Measurements from ENCODE around the gene SAXO2.
"Not testable (repeated sequence)": the region's sequence is repeated elsewhere in the genome, so short reads cannot be mapped to it uniquely, and the experiment has no call there.

The SAXO2 gene

DNA sequence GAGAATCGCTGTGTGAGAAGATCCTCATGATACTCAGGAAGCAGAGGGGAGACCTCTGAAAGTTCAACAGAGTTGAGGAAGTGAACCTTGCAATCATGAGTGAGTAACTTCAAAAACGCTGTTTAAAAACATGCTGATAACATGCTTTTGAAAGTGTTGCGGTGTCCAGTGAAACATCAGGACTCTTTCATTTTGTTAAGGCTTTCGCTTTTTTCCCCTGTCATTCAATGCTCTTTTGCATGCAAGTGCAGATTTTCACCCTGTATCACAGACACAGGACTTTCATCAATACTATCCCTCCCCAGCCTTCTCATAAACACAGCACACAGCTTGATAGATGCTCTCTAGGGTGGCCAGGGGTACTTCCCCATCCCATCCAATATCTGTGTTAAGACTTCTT, 23.9 kb downstream of the SAXO2 start:
- not testable (repeated sequence) for DNase-seq (ENCODE audit: low read depth)

DNA sequence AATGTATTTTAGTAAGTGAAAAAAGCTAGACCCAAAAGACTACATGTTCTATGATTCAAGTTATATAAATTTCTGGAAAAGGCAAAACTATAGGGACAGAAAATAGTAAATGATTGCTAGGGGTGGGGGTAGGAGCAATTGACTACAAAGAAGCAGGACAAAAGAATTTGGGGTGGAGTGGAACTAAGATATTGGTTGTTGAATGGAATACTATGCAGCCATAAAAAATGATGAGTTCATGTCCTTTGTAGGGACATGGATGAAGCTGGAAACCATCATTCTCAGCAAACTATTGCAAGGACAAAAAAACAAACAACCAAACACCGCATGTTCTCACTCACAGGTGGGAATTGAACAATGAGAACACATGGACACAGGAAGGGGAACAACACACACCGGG, 25.6 kb downstream of the SAXO2 start:
- not testable (repeated sequence) for DNase-seq (ENCODE audit: low read depth)

DNA sequence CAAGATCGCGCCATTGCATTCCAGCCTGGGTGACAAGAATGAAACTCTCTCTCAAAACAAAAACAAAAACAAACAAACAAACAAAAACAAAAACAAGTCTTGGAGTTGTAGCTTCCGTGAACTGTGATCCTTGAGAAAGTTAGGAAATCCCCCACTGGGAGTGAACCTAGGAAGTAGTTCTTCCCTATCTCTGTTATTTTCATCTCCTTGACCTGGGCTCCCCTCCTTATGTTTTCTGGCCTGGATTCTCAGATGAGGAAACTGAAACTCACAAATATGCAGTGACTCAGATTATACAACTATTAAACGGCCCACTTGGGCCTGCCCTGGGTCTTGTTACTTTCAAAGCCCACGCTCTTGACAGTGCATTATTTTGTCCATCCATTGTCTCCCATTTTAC, 29.7 kb downstream of the SAXO2 start:
- DNase-seq (ENCODE audit: low read depth): no peak

DNA sequence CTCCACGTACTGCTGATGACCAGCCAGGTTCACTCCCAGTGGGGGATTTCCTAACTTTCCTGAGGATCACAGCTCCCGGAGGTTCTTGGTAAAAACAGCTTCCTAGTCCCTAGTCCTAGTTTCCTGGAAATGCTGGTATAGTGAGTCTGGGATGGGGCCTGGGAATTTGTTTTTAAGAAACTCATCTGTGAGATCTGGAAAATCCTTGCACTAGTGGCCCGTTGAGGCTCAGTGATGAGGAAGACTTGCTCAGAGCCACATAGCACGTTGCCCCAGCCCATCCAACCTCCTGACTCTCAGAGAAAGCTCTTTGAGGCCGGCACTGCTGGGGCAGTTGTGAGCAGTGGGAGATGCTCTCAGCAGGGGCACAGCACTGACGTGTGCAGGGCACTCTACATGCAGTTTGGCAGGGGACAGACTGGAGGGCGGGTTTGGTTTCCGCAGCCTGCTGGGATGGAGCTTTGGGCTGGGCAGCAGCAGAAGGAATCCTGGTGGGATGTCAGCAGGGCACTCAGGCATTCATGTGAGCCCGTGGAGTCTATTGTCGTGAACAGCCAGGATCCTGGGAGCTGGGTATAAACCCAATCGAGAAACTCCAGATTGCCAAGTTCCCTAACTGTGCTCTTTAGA, 31.6 kb downstream of the SAXO2 start:
- no peak for DNase-seq (ENCODE audit: low read depth)

DNA sequence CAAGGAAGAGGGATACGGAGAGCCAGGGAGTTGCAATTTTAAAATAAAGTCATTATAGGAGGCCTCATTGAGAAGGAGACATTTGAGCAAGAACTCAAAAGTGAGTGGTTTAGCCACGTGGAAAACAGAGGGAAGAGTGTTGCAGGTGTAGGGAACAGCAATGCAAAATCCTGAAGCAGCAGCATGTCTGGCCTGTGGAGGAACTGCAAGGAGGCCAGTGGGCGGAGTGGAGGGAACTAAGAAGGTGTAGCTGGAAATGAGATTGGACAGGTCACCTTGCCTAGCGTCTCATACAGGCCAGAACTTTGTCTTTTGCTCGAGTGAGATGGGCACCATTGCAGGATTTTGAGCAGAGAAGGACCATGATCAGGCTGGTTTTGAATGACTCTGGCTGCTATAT, 34.9 kb downstream of the SAXO2 start:
- no peak for DNase-seq (ENCODE audit: low read depth)

DNA sequence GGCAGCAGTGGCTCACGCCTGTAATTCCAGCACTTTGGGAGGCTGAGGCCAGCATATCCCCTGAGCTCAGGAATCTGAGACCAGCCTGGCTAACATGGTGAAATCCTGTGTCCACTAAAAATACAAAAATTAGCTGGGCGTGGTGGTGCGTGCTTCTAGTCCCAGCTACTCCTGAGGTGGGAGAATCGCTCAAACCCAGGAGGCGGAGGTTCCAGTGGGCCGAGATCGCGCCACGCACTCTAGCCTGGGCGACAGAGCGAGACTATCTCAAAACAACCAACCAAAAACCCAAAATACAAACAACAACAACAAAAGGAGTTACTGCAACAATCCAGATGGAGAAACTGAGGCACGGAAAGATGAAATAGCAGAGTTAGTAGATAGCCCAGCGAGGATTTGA, 35.4 kb downstream of the SAXO2 start:
- no peak for DNase-seq (ENCODE audit: low read depth)

DNA sequence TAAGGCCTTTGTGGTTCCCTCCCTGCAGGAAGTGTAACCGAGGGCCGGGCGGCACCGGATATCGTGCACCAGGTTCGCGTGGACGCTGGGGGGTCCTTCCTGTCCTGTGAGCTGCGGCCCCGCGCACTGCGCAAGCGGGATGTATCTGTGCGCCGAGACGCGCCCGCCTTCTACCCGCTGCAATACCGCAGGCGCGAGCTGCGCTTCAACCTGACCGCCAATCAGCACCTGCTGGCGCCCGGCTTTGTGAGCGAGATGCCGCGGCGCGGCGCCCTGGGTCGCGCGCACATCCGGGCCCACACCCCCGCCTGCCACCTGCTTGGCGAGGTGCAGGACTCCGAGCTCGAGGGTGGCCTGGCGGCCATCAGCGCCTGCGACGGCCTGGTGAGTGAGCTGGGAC, 35.9 kb downstream of the SAXO2 start:
- DNase-seq (ENCODE audit: low read depth): peak; percentile 54

DNA sequence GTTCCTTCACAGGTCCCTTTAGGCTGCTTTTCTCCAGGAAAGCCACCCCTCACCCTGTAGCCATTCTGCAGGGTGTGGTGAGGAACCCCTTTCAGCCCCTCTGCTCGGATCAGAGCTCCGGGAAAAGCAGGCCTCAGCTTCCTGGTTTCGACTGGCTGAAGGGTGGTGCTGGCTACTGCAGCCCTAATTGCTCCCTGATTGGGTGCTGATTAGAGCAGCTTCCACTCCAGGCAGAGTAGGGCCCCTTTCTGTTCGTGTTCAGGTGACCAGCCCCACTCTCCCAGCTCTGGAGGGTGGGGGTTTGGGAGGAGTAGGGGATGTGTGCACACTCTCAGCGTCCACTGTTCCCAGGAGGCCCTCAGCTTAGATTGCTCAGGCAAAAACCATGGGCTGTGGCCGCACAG, 36.9 kb downstream of the SAXO2 start:
- not testable (repeated sequence) for DNase-seq (ENCODE audit: low read depth)

DNA sequence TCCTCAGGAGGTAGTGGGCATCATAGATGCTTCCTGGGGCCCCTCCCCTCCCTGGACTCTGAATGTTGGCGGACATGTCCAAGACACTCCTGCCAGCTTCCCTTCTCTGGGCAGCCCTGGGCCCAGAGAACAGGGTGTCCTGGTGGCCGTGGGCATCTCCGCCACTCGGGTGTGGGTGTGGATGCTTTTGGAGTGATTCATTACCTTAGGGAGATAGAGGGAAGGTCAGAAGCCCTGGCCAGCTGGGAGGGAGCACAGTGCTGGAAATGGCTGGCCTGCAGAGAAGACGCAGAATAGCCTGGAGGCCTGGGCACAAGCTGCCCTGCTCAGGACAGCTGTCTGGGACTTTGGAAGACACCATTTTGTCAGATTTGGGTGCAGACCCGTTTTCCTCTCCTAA, 37.7 kb downstream of the SAXO2 start:
- not testable (repeated sequence) for DNase-seq (ENCODE audit: low read depth)

DNA sequence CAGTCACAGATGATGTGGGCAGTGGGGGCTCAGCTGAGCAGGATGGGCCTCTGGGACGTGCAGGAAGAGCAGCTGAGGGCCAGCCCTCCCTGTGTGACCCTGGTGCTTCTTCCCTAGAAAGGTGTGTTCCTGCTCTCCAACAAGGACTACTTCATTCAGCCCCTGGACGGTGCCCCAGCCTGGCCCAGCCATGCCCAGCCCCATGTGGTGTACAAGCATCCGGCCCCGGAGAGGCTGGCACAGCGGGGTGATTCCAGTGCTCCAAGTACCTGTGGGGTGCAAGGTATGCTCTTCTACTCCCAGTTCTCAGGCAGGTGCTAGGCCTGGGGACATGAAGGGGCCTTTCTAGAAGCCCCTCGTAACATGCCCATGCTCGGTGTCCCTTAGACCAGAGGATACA, 38.3 kb downstream of the SAXO2 start:
- DNase-seq (ENCODE audit: low read depth): no peak

DNA sequence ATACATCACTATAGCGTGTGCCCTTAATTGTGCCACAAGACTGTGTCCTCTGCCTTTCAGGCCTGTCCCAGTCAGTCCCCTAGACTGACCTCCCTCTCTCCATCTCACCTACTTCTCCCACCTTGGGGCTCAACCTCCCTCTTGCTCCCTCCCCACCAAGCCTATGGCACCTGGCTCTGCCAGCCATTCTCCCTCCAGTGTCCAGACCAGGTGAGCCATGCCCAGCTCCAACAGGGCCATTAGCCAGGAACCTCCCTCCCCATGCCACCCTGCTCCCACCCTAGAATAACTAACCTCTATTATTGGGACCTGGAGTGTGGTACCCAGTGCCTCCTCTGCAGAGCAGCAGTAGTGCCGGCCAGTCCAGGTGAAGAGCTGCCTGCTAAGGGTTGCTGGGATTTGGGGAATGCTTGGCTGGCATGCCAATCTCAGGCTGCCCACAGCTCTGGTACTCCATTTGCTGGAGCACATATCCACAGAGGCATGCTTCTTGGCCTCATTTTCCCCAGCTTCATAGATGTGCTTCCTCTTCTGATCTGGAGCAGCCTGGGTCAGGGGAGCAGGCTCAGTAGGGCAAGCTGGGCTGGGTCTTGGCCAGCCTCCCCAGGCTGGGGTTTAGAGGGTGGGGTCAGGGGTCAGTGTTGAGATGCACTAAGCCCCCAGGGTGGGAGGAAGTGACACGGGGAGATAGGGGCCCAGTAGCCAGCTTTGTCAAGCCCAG, 38.8 kb downstream of the SAXO2 start:
- DNase-seq (ENCODE audit: low read depth): no peak

DNA sequence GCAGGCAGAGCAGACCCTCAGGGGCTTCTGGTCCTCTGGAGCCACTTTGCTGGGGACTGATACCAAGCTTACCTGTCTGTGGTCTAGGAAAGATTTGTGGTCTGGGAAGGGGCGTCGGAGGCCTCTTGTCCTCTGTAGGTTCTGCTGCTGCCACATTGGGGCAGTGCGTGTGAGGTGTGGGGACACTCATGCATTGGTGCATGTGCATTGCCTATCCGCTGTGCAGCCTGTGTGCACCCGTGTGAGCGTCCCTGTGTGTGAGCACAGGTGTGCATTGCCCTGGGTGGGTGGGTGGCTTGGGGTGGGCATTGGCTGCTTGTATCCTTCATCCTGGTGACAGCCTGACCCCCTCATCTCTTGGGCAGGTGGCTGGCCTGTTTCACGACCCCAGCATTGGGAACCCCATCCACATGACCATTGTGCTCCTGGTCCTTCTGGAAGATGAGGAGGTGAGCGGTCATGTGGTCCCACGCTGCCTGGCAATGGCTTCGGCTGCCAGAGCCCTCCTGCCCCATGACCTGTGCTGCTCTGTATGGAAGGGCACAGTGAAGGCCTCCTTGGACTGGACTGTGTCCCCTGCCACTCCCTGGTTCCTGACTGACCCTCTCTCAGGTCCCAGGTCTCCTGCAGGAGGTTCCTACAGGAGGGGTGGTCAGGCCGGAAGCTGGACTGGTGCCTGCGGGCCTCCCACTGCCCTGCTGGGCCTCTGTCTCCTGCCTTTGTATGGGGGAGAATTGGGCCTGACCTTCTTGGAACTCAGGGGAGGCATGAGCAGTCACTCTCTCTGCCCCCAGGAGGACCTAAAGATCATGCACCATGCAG, 41.5 kb downstream of the SAXO2 start:
- no peak for DNase-seq (ENCODE audit: low read depth)

DNA sequence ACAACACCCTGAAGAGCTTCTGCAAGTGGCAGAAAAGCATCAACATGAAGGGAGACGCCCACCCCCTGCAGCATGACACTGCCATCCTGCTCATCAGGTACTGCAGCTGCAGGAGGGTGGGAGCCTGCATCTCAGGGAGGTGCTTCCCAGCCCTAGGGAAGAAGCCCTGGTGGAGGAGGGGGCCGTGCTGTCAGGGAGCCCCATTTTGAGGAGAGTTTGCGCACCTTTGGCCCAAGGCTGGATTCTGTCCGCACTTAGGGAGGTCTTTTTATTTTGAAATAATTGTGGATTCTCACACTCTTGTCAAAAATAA, 42.1 kb downstream of the SAXO2 start:
- no peak for DNase-seq (ENCODE audit: low read depth)

DNA sequence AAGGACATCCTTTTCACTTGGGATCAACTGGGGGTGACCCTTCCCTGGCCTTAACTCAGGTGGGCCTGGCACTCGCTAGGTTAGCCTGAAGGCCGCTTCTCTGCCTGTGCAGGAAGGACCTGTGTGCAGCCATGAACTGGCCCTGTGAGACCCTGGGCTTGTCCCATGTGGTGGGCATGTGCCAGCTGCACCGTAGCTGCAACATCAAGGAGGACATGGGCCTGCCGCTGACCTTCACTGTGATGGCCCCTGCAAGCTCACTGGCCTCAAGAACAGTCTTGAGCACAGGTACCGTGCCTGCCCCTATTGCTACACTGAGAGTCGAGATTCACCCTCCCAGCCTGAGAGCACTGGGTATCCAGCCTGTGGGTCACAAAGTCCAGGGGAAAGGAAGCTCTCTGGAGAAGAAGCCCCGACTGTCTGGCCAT, 43.0 kb downstream of the SAXO2 start:
- DNase-seq (ENCODE audit: low read depth): no peak

DNA sequence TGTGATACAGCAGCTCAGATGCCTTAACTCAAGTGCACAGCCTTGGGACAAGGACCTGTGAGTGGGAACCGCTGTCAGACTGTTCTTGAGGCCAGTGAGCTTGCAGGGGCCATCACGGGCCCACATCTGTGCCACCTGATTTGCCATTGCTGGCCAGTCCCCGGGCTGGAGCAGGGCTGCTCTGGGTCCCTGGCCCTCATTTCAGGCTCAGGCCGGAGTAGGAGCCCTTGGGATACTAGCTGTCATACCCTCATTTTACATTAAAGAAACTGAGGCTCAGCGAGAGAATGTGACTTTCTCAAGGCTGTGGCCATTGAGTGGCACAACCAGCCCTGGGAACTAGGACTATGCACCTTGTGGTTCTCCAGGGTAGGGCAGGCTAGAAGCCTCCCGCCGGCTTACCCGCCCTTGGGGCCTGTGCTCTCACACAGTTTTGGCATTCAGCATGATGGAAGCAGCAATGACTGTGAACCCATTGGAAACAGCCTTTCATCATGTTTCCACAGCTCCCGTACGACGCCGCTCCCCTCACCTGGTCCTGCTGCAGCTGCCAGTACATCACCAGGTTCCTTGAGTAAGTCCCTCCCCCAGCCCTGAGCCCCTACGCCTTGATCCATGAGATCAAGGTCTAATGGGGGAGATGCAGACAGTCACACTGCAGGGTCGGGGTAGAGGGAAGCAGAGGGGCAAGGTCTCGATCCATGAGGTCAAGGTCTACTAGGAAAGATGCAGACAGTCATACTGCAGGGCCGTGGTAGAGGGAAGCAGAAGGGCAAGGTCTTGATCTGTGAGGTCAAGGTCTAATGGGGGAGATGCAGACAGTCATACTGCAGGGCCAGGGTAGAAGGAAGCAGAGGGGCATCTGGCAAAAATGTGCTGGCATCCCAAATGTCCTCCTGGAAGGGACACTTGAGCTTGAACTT, 44.4 kb downstream of the SAXO2 start:
- no peak for DNase-seq (ENCODE audit: low read depth)

DNA sequence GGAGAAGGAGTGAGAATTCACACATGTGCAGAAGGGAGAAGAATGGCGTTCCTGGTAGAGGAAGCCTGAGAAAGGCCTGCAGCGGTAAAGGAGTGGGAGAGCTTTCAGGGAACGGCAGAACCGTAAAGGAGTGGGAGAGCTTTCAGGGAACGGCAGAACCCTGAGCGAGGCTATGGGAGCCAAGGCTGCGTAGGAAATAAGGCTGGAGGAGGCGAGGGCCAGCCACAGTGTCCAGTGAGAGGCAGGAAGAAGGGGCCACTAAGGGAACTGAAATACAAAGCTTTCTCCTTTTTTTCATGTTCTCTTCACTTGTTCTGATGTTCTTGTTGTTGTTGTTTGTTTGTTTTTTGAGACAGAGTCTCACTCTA, 45.1 kb downstream of the SAXO2 start:
- no peak for DNase-seq (ENCODE audit: low read depth)

DNA sequence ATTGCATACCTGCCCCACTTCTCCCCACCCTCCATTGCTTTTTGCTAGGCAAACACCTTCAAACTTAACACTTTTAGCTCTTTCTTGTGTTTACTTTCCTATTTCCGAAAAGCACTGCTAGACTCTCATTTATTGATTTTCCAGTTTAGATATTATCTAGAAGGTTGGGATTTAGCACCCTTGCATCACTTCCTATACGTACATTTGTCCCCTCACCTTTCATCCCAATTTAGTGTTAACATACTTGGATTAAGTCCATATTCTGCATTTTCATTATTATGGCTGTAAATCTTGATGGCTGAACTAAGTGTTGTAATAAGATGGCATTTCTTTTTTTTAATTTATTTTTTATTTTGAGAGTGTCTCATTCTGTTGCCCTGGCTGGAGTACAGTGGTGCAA, 47.2 kb downstream of the SAXO2 start:
- no peak for DNase-seq (ENCODE audit: low read depth)

DNA sequence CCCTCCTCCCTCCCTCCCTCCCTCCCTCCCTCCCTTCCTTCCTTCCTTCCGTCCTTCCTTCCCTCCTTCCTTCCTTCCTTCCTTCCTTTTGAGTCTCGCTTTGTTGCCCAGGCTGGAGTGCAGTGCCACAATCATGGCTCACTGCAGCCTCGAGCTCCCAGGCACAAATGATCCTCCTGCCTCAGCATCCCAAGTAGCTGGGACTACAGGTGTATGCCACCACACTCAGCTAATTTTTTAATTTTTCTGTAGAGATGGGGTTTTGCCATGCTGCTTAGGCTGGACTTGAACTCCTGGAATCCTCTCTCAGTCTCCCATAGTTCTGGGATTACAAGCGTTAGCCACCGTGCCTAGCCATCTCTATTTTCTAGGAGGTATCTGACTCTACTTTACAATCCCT, 48.7 kb downstream of the SAXO2 start:
- DNase-seq (ENCODE audit: low read depth): not testable (repeated sequence)

DNA sequence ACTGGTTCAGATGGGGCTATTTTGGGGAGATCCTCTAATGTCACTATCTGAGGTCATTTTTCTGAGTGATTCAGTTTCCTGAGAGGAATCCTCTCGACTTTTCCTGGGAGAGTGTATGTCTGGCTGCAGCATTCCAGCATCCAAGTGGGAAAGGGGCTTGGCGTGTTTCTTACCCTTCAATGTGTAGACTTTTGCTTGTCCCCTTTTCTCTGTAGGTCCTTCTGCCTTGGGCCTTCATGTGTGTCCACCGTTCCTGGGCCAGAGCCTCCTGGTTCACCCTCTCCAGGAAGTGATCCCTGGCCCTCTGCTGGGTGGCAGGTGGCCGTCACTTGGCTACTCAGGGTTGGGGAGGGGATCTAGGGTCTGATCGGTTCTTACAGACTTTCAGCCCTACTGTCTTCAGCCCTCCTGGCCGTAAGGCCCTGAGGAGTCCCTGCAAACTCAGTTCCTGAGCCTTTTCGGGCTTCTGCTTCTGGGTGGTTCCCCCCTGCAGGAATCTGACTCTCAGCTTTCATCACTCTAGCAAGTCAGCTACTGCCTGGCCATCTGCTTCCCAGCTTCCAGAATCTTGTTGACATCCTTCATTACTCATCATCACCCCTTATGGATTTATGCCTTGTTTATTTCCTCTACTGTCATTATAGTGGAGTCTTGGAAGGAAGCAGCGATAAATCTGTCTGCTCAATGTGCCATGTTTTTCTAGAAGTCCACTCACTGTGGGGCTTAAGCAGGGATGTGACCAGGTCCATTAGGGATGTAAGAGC, 50.1 kb downstream of the SAXO2 start:
- DNase-seq (ENCODE audit: low read depth): no peak

DNA sequence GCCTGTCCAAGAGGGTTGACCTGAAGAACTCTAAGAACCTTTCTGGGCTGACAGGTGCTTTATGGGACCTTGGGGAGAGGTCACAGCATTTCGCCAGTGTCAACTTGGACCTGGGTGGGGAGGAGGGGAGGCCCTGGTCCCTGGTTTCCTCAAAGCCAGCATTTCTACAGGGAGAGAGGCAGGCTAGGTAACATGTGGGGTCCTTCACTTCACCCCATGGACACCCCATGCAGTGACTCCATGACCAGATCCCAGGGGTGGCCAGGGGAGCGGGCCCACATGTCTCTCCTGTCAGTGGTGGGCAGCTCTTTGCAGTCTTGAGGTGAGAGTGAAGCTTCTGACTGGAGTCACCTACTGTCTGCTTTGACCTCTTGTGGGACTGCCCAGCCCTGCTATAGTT, 50.8 kb downstream of the SAXO2 start:
- no peak for DNase-seq (ENCODE audit: low read depth)

DNA sequence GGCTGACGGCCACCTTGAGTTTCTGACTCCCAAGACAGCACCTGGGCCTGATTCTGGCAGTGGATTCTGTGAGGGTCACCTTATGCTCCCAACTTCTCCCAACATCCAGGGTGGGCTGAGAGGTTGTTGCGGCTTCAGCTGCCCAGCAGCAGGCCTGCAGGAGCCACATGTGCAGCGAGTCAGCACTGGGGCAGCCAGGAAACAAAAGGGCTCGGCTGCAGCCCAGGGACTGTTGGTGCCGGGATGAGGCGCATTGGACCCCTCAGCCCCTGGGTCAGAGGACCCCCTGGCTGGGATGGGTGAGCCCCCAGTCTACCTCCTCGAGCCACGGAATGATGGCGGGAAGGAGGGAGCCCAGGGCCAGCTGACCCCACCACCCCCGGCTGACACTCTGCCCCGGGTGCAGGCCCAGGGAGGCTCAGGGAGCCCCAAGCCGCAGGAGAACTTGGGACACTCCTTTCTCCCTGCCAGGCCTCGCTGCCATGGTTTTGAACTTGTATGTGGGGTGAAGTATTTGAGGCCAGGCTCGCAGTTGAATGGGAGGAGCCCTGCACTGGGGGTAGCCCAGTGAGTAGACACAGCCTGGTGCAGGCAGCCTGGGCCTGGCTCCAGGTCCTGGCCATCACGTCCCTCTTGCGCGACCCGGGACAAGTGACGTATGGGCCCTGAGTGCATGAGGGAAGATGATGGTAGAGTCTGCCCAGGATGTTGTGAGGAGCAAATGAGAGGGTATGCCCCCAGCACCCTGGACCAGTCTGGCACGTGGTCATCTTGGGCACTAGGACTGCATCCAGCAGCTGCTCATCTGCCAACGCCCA, 51.5 kb downstream of the SAXO2 start:
- not testable (repeated sequence) for DNase-seq (ENCODE audit: low read depth)

Data from activated T-cell treated with anti-CD3 and anti-CD28 coated beads for 48 hours (primary cell).